ENCODE data around the gene WDR70.

Gene WDR70

DNA sequence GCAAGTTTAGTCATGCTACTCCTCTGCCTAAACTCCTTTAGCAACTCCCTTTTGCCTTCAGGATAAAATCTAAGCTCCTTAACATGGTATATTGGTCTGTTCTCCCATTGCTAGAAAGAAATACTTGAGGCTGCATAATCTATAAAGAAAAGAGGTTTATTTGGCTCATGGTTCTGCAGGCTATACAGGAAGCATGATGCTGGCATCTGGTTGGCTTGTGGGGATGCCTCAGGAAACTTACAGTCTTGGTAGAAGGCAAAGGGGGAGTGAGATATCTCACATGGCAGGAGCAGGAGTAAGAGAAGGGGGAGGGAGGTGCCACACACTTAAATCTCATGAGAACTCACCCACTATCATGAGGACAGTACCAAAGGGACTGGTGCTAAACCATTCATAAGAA lies 315.7 kb downstream of the WDR70 start:
- TF ChIP-seq, protein P1, sequence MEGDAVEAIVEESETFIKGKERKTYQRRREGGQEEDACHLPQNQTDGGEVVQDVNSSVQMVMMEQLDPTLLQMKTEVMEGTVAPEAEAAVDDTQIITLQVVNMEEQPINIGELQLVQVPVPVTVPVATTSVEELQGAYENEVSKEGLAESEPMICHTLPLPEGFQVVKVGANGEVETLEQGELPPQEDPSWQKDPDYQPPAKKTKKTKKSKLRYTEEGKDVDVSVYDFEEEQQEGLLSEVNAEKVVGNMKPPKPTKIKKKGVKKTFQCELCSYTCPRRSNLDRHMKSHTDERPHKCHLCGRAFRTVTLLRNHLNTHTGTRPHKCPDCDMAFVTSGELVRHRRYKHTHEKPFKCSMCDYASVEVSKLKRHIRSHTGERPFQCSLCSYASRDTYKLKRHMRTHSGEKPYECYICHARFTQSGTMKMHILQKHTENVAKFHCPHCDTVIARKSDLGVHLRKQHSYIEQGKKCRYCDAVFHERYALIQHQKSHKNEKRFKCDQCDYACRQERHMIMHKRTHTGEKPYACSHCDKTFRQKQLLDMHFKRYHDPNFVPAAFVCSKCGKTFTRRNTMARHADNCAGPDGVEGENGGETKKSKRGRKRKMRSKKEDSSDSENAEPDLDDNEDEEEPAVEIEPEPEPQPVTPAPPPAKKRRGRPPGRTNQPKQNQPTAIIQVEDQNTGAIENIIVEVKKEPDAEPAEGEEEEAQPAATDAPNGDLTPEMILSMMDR (IDR thresholded peaks at IDR 0.05) = no peak
- Histone ChIP-seq H3K27ac (no peak overlapping the region), H3K4me3 (no peak overlapping the region)
- DNase-seq (ENCODE audit: low spot score) = no peak

DNA sequence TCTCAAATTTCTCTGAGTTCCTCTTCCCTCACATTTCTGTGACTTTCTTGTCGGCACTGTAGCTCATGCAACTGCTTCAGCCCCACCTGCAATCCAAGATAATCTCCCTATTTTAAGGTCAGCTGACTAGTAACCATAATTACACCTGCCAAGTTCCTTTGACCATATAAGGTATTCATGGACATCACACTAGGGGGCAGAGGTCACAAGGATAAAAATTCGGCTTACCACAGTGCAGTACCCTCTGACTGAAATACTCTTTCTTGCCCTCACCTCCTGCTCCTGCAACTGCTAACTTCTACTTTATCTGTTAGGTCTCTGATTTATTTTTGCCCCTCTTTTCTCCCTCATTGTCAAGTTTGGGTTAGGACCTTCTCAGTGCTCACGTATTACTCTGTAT lies 316.5 kb downstream of the WDR70 start:
- no peak overlapping the region for H3K4me3 ChIP-seq
- TF ChIP-seq, protein P1 (IDR thresholded peaks at IDR 0.05) = no peak
- no peak overlapping the region for H3K27ac ChIP-seq
- no peak for DNase-seq (ENCODE audit: low spot score)

DNA sequence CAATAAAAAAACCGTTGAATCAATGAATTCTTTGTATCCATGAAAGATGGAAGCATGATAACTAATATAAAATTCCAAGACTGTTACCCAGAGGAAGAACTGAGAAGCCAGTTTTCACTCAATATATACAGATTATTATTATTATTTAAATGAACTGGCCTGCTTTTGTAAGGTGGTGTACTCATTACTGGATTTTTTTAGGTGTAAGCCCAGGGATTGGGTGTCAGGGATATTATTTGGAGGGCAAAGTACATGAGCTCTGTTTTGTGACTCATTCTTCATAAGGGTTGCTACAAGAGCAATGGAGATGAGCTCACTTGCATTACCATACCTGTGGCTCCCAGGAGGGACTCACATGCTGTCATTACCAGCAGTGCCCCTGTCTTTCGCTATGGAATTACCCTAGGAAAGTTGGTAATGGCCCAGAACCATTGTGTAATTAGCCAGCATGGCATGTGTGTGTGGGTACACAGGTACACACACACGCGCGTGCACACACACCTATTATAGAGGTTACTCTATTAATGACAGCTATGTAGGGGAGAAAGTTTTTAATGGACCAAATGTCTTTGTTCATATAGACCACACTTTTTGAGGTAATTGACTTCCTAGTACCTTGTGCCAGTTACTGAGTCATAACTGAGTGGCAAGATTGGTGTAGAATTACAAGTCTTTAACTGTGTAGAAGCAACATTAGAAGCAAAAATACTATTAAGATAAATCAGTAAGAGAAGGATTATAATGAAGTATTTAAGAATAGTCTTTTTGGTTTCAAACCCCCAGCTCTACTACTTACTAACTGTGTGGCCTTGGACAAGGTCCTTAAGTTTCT lies 317.3 kb downstream of the WDR70 start:
- Histone ChIP-seq H3K4me3 (no peak overlapping the region), H3K27ac (no peak overlapping the region)
- no peak for DNase-seq (ENCODE audit: low spot score)
- TF ChIP-seq, protein P1 (IDR thresholded peaks at IDR 0.05) = no peak

DNA sequence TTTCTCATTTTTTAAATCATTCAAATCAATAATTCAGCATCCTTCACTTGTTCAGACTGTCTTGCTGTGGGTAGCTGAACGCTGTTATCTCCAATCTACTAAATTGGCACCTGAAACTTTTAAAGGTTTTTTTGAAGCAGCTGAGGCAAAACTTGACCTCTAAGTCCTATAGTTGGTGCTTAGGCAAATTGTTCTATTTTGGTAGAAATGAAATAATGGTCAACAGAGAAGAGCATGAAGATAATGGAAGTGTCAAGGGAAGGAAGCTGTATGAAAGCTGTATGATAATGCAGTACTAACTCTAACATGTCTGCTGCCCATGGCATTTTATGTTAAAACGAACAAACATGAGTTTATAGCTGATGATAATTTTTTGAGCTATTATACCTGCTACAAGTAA lies 322.8 kb downstream of the WDR70 start:
- no peak overlapping the region for H3K27ac ChIP-seq
- no peak overlapping the region for H3K4me3 ChIP-seq
- TF ChIP-seq, protein P1 (IDR thresholded peaks at IDR 0.05) = no peak
- DNase-seq (ENCODE audit: low spot score) = no peak

DNA sequence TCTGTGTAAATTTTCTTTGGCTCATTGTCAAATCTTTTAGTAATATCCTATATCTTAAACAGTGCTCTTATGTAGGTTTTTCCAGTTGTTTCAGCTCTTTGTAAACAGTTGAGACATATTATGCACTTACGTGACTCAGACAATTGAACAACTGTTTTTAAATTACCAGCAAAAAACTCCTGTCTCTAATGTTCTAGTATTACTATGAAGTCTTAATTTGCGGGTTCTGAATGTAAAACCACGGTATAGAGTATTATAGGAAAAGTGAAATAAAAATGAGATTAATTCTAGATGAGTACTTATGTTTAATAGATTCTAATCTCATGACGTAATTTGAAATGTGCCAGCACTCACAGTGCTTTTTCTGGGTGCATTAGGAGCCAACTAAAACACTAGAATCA lies 324.7 kb downstream of the WDR70 start:
- DNase-seq (ENCODE audit: low spot score) = no peak
- TF ChIP-seq, protein P1 (IDR thresholded peaks at IDR 0.05) = no peak
- Histone ChIP-seq H3K4me3 (no peak overlapping the region), H3K27ac (no peak overlapping the region)

DNA sequence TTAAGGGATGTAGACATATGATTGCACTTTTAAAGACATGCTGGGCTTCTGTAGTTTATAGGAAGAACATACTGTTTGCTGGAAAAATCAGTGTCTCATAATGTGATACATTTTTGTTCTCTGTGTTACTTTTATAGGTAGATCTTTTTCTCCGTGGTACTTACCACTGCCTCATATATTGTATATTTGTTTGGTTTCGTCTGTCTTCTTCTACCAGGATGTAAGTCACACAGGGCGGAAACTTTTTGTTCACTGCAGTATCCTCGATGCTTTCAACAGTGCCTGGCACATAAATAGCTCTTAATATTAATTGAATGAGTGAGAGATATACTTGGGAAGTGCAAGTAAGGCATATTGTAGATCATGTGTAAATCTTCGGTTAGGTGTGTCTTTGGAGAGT lies 325.3 kb downstream of the WDR70 start:
- no peak overlapping the region for H3K4me3 ChIP-seq
- TF ChIP-seq, protein P1 (IDR thresholded peaks at IDR 0.05) = no peak
- no peak overlapping the region for H3K27ac ChIP-seq
- DNase-seq (ENCODE audit: low spot score) = no peak

DNA sequence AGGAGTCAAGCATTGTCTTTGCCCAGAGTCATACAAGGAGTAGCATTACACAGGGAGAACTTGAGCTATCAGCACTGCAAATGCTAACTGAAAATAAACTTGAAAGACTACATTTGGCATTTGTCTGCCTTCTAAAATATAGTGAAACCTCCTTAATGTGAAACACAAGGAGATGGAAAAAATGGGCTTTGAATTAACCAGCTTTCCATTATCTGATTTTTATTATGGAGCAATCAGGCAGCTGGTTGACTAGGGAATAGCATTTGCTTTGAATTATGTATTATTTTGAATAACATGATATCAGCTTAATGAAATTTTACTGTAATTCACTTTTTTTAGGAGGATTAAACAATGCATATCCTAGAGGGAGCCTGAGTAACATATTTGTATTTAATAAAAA lies 329.9 kb downstream of the WDR70 start:
- no peak for DNase-seq (ENCODE audit: low spot score)
- Histone ChIP-seq H3K4me3 (no peak overlapping the region), H3K27ac (no peak overlapping the region)
- TF ChIP-seq, protein P1 (IDR thresholded peaks at IDR 0.05) = no peak

Measured in coronary artery (tissue), 2 donors.